ENCODE results near the gene SNIP1.

The SNIP1 gene

GRCh38 chr1:37485902-37486679 lies 68.0 kb downstream of the SNIP1 start:
- H3K9me3 ChIP-seq (ENCODE audit: control insufficient read depth, low read length): no peaks in the 10 kb centered on the region
- no peak overlapping the region for H3K27ac ChIP-seq (ENCODE audit: low read depth, low read length, severe bottlenecking)
- WGBS, 2 experiments (ENCODE audit: insufficient coverage in 2 of 2): 71 to 93% methylated on average over 1 to 3 of the region's 6 CpGs
- peaks cover 5% of the 10 kb centered on the region for H3K4me1 ChIP-seq (ENCODE audit: control insufficient read depth, insufficient read depth, low read length, poor library complexity, severe bottlenecking)
- H3K36me3 ChIP-seq (ENCODE audit: control insufficient read depth, insufficient read depth, low read length): peaks cover 57% of the 10 kb centered on the region
- H3K4me3 ChIP-seq (ENCODE audit: extremely low read depth, insufficient read depth, low read length, poor library complexity, severe bottlenecking): no peak overlapping the region

All from mesodermal cell (in vitro differentiated cells).